Activated gamma-delta T cell treated with anti-CD3 and anti-CD28 coated beads, Interleukin-2, amount 50 U/mL, for 16 hours (primary cell): ENCODE data around the gene NAALADL2.
"Not testable (repeated sequence)": the region's sequence is repeated elsewhere in the genome, so short reads cannot be mapped to it uniquely, and the experiment has no call there.

Source experiments
- DNase-seq: peaks from one replicate; pipeline ENCODE4 v3.0.0-alpha.2; 2020; ENCODE audit warnings: low read depth

NAALADL2 gene

GRCh38 chr3:175267561-175267960, 408.4 kb downstream of the NAALADL2 start:
- no peak for DNase-seq

GRCh38 chr3:175269394-175269793, 410.3 kb downstream of the NAALADL2 start:
- no peak for DNase-seq

GRCh38 chr3:175270198-175270837, 411.2 kb downstream of the NAALADL2 start:
- no peak for DNase-seq

- no peak for DNase-seq
These were observed 411.7 kb downstream of the NAALADL2 start for GRCh38 chr3:175270866-175271265.

GRCh38 chr3:175271465-175271864, 412.3 kb downstream of the NAALADL2 start:
- not testable (repeated sequence) for DNase-seq

- no peak for DNase-seq
These were observed 413.3 kb downstream of the NAALADL2 start for GRCh38 chr3:175272392-175272791.

- DNase-seq: no peak
These were observed 414.4 kb downstream of the NAALADL2 start for GRCh38 chr3:175273573-175273972.

GRCh38 chr3:175274056-175274455, 414.9 kb downstream of the NAALADL2 start:
- no peak for DNase-seq

GRCh38 chr3:175274474-175275218, 415.5 kb downstream of the NAALADL2 start:
- no peak for DNase-seq

GRCh38 chr3:175278680-175279079, 419.5 kb downstream of the NAALADL2 start:
- no peak for DNase-seq

- no peak for DNase-seq
These were observed 420.3 kb downstream of the NAALADL2 start for GRCh38 chr3:175279457-175279856.

- no peak for DNase-seq
These were observed 420.8 kb downstream of the NAALADL2 start for GRCh38 chr3:175279911-175280310.

- no peak for DNase-seq
These were observed 428.3 kb downstream of the NAALADL2 start for GRCh38 chr3:175287361-175287963.

GRCh38 chr3:175288621-175289020, 429.5 kb downstream of the NAALADL2 start:
- no peak for DNase-seq

- no peak for DNase-seq
These were observed 435.7 kb downstream of the NAALADL2 start for GRCh38 chr3:175294793-175295192.

- DNase-seq: no peak
These were observed 436.4 kb downstream of the NAALADL2 start for GRCh38 chr3:175295248-175296130.

- no peak for DNase-seq
These were observed 438.1 kb downstream of the NAALADL2 start for GRCh38 chr3:175297216-175297615.

GRCh38 chr3:175301741-175302140, 442.6 kb downstream of the NAALADL2 start:
- no peak for DNase-seq

GRCh38 chr3:175304404-175304803, 445.3 kb downstream of the NAALADL2 start:
- DNase-seq: no peak

- no peak for DNase-seq
These were observed 448.5 kb downstream of the NAALADL2 start for GRCh38 chr3:175307642-175308041.

GRCh38 chr3:175308097-175308496, 449.0 kb downstream of the NAALADL2 start:
- DNase-seq: no peak

GRCh38 chr3:175310046-175310445, 450.9 kb downstream of the NAALADL2 start:
- DNase-seq: no peak
